Smooth muscle cell (in vitro differentiated cells): Measurements from ENCODE around the gene LHX4. TPM values are rescaled to one million over a fixed set of nuclear protein-coding genes. Genes with fewer than 3 reads are reported as not detected.

Source experiments
- DNase-seq: peaks from one replicate; lab custom pipeline; 2025; ENCODE audit not compliant: unreplicated experiment; lab: John Stamatoyannopoulos, UW
- H2AFZ ChIP-seq: fragments of 200-600 bp; sonication (generic); 2 replicates; pipeline ENCODE4 v1.6.0; 2016; ENCODE audit warnings: antibody characterized with exemption, low read depth, mild to moderate bottlenecking
- H3F3A ChIP-seq: fragments of 200-600 bp; sonication (generic); 2 replicates; pipeline ENCODE4 v1.6.0; 2017; ENCODE audit warnings: antibody characterized with exemption, low read depth
- H3K27ac ChIP-seq: fragments of 200-600 bp; sonication (generic); 2 replicates; pipeline ENCODE4 v1.5.1; 2016; ENCODE audit warnings: low read depth, mild to moderate bottlenecking
- H3K27me3 ChIP-seq: fragments of 200-600 bp; sonication (generic); 2 replicates; pipeline ENCODE4 v1.6.1; 2016; ENCODE audit warnings: low read depth, mild to moderate bottlenecking
- H3K36me3 ChIP-seq: fragments of 200-600 bp; sonication (generic); 2 replicates; pipeline ENCODE4 v1.5.1; 2016; ENCODE audit warnings: low read depth
- H3K4me1 ChIP-seq: fragments of 200-600 bp; sonication (generic); 2 replicates; pipeline ENCODE4 v1.5.1; 2016; ENCODE audit warnings: low read depth
- H3K4me2 ChIP-seq: fragments of 200-600 bp; sonication (generic); 2 replicates; pipeline ENCODE4 v1.6.0; 2016; ENCODE audit warnings: mild to moderate bottlenecking
- H3K4me3 ChIP-seq: fragments of 200-600 bp; sonication (generic); 2 replicates; pipeline ENCODE4 v1.5.1; 2016; ENCODE audit warnings: mild to moderate bottlenecking
- H3K79me2 ChIP-seq: fragments of 200-600 bp; sonication (generic); 2 replicates; pipeline ENCODE4 v1.6.0; 2016; ENCODE audit warnings: low read depth, mild to moderate bottlenecking
- H3K9ac ChIP-seq: fragments of 200-600 bp; sonication (generic); 2 replicates; pipeline ENCODE4 v1.6.0; 2016; ENCODE audit warnings: low read depth
- H3K9me3 ChIP-seq: fragments of 200-600 bp; sonication (generic); replicated peaks from 2 replicates; pipeline ENCODE4 v1.5.1; 2016; ENCODE audit warnings: low read depth
- H4K20me1 ChIP-seq: fragments of 200-600 bp; sonication (generic); 2 replicates; pipeline ENCODE4 v1.6.0; 2016; ENCODE audit warnings: low read depth
- CTCF ChIP-seq: fragments of 200-600 bp; sonication (generic); IDR thresholded peaks from 2 replicates; pipeline ENCODE4 v1.5.1; 2017; ENCODE audit warnings: borderline replicate concordance, mild to moderate bottlenecking, antibody characterized with exemption; ENCODE audit not compliant: insufficient read depth, poor library complexity, severe bottlenecking
- WGBS: methylation state at CpG from one replicate; pipeline ENCODE4 v1.1.7; 2016; ENCODE audit warnings: low lambda C conversion rate; 5-methylcytosine and 5-hydroxymethylcytosine counted together
- polyA plus RNA-seq: library from polyadenylated mRNA; unstranded; fragments of >200 nt; fragmentation: Nextera tagmentation; extraction: Ambion mirVana; gene quantifications from 2 replicates; pipeline ENCODE4 v1.2.1, GENCODE V29; 2016
- total RNA-seq: library from RNA; depleted of rRNA; stranded (reverse); fragments of >200 nt; gene quantifications from 2 replicates; pipeline ENCODE4 v1.2.3, GENCODE V29; 2014

Gene LHX4
- total and polyA plus RNA-seq, 2 experiments from 2014 or later: not detected

- no peaks in the 10 kb centered on the region for H3K9me3 ChIP-seq
- no peak overlapping the region for H3K4me2 ChIP-seq
- H3K79me2 ChIP-seq: no peaks in the 10 kb centered on the region
- no peaks in the 10 kb centered on the region for H3F3A ChIP-seq
- WGBS: 24% methylated on average over 7 of the region's 7 CpGs
- no peak overlapping the region for H3K9ac ChIP-seq
- no peak overlapping the region for H2AFZ ChIP-seq
- no peak overlapping the region for H3K4me3 ChIP-seq
- H3K36me3 ChIP-seq: no peaks in the 10 kb centered on the region
- TF ChIP-seq CTCF: no peak
- H3K27ac ChIP-seq: no peak overlapping the region
- DNase-seq: no peak
- H3K27me3 ChIP-seq: peaks cover 100% of the 10 kb centered on the region
- peaks cover 39% of the 10 kb centered on the region for H3K4me1 ChIP-seq
- H4K20me1 ChIP-seq: no peaks in the 10 kb centered on the region
Observed at GRCh38 chr1:180237869-180238476, 7.9 kb downstream of the LHX4 start.

DNA sequence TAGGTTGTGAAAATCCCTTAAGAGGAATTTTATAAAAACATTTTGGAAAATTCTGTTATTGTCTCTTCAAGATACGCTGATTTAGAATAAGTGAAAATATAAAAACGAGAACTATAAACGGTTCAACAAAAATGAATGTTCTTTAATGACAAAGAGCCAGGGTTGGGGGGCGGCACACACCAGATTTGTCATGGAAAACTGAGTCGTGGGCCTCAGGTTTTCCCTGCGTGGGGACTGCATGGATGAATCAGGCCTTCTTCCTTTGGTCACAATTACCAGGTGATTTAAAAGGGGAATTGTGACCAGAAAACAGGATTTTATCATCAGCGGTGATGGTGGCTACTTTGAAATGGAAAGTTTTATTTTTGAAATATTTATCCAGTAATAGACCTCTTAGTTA is 8.6 kb downstream of the LHX4 start:
- no peak overlapping the region for H3K4me2 ChIP-seq
- no peaks in the 10 kb centered on the region for H3K36me3 ChIP-seq
- H3F3A ChIP-seq: no peaks in the 10 kb centered on the region
- H3K27me3 ChIP-seq: peaks cover 99% of the 10 kb centered on the region
- no peaks in the 10 kb centered on the region for H3K79me2 ChIP-seq
- H4K20me1 ChIP-seq: no peaks in the 10 kb centered on the region
- no peak overlapping the region for H3K27ac ChIP-seq
- DNase-seq: no peak
- peaks cover 34% of the 10 kb centered on the region for H3K4me1 ChIP-seq
- no peaks in the 10 kb centered on the region for H3K9me3 ChIP-seq
- no peak overlapping the region for H3K9ac ChIP-seq
- WGBS: 32% methylated on average over 7 of the region's 7 CpGs
- H2AFZ ChIP-seq: no peak overlapping the region
- no peak overlapping the region for H3K4me3 ChIP-seq
- TF ChIP-seq CTCF: no peak

GRCh38 chr1:180239145-180240096 is 9.4 kb downstream of the LHX4 start:
- no peaks in the 10 kb centered on the region for H3K9me3 ChIP-seq
- peaks cover 30% of the 10 kb centered on the region for H3K4me1 ChIP-seq
- TF ChIP-seq CTCF: no peak
- no peak overlapping the region for H3K27ac ChIP-seq
- 21% methylated on average over 10 of the region's 10 CpGs for WGBS
- peaks cover 91% of the 10 kb centered on the region for H3K27me3 ChIP-seq
- H3K36me3 ChIP-seq: no peaks in the 10 kb centered on the region
- no peak for DNase-seq
- H2AFZ ChIP-seq: no peak overlapping the region
- no peaks in the 10 kb centered on the region for H3K79me2 ChIP-seq
- no peak overlapping the region for H3K4me3 ChIP-seq
- no peaks in the 10 kb centered on the region for H4K20me1 ChIP-seq
- H3K4me2 ChIP-seq: no peak overlapping the region
- H3K9ac ChIP-seq: no peak overlapping the region
- no peaks in the 10 kb centered on the region for H3F3A ChIP-seq
